Measurements from ENCODE around the gene KRT81. TPM values are rescaled to one million over a fixed set of nuclear protein-coding genes. Genes with fewer than 3 reads are reported as not detected.

KRT81 gene
- total RNA-seq, 4 donors from 2014 or later: 0.19 to 0.42 TPM; not detected in 2

- 50% methylated on average over 2 of the region's 2 CpGs for WGBS
- peaks cover 0 to 56% (median 17%) of the 10 kb centered on the region in 4 donors for H3K27me3 ChIP-seq
- intact Hi-C loops (cut with DNase I): no loop called here
- no peaks in the 10 kb centered on the region for H3K36me3 ChIP-seq
- no peaks in the 10 kb centered on the region for H3K9me3 ChIP-seq
- TF ChIP-seq EP300 (IDR thresholded peaks at IDR 0.05) (no peak), POLR2AphosphoS5 (IDR thresholded peaks at IDR 0.05) (no peak), POLR2A (IDR thresholded peaks at IDR 0.05; ENCODE audit: low read depth) (no peak)
- TF ChIP-seq, protein P1, sequence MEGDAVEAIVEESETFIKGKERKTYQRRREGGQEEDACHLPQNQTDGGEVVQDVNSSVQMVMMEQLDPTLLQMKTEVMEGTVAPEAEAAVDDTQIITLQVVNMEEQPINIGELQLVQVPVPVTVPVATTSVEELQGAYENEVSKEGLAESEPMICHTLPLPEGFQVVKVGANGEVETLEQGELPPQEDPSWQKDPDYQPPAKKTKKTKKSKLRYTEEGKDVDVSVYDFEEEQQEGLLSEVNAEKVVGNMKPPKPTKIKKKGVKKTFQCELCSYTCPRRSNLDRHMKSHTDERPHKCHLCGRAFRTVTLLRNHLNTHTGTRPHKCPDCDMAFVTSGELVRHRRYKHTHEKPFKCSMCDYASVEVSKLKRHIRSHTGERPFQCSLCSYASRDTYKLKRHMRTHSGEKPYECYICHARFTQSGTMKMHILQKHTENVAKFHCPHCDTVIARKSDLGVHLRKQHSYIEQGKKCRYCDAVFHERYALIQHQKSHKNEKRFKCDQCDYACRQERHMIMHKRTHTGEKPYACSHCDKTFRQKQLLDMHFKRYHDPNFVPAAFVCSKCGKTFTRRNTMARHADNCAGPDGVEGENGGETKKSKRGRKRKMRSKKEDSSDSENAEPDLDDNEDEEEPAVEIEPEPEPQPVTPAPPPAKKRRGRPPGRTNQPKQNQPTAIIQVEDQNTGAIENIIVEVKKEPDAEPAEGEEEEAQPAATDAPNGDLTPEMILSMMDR (IDR thresholded peaks at IDR 0.05): no peak
- H3K27ac ChIP-seq (replicated peaks in 1 of 4): no peak overlapping the region
- H3K4me1 ChIP-seq: peaks cover 4 to 10% (median 9%) of the 10 kb centered on the region in 4 donors
- no peak overlapping the region for H3K4me3 ChIP-seq
- DNase-seq (ENCODE audit: extremely low spot score): no peak
Measured at GRCh38 chr12:52256584-52256935, 34.8 kb downstream of the KRT81 start.

DNA sequence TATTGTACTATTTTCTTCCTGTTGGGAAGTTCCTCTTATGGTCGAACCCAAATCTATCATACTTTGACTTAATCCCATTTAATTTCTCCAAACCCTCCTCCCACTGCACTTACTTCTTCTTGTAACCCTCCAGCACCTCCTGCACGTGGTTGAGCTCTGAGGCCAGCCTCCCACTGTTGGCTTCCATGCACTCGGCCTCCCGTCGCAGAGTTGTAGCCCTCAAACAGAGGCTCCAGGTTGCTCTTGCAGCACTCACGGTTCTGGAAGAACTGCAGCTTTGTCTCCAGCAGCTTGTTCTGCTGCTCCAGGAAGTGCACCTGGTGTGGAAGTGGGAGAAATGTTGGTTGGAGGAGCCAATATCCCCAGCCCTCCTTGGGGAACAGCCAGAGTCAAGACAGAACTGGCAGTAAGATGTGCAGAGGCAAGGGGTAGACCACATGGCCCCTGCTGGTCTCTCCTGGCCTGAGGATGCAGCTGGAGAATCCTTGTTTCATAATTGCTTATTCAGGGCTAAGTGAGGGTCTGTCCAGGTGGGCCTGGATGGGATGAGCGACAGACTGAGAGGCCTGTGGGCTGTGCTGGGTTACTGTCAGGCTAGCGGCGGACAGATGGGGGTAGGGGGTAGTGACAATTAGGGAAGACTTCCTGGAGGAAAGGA lies 35.3 kb downstream of the KRT81 start:
- Histone ChIP-seq H3K9me3 (no peaks in the 10 kb centered on the region), H3K27me3 (peaks cover 0 to 56% (median 17%) of the 10 kb centered on the region in 4 donors), H3K4me1 (peaks cover 4 to 10% (median 9%) of the 10 kb centered on the region in 4 donors), H3K36me3 (no peaks in the 10 kb centered on the region), H3K4me3 (no peak overlapping the region), H3K27ac (replicated peaks in 1 of 4) (no peak overlapping the region)
- 87% methylated on average over 9 of the region's 9 CpGs for WGBS
- intact Hi-C loops (cut with DNase I): no loop called here
- no peak for DNase-seq (ENCODE audit: extremely low spot score)
- TF ChIP-seq POLR2A (IDR thresholded peaks at IDR 0.05; ENCODE audit: low read depth) (no peak), POLR2AphosphoS5 (IDR thresholded peaks at IDR 0.05) (no peak), EP300 (IDR thresholded peaks at IDR 0.05) (no peak)
- TF ChIP-seq, protein P1 (IDR thresholded peaks at IDR 0.05): no peak

- Histone ChIP-seq H3K4me1 (peaks cover 4 to 12% (median 10%) of the 10 kb centered on the region in 4 donors), H3K27me3 (peaks cover 0 to 63% (median 17%) of the 10 kb centered on the region in 4 donors), H3K27ac (replicated peaks in 1 of 4) (no peak overlapping the region), H3K4me3 (no peak overlapping the region), H3K9me3 (no peaks in the 10 kb centered on the region), H3K36me3 (no peaks in the 10 kb centered on the region)
- 75% methylated on average over 7 of the region's 7 CpGs for WGBS
- TF ChIP-seq, protein P1 (IDR thresholded peaks at IDR 0.05): no peak
- no peak for TF ChIP-seq EP300 (IDR thresholded peaks at IDR 0.05)
- TF ChIP-seq POLR2A (IDR thresholded peaks at IDR 0.05; ENCODE audit: low read depth): no peak
- TF ChIP-seq POLR2AphosphoS5 (IDR thresholded peaks at IDR 0.05): no peak
- intact Hi-C loops (cut with DNase I): no loop called here
- no peak for DNase-seq (ENCODE audit: extremely low spot score)
Measured at GRCh38 chr12:52254965-52255751, 36.2 kb downstream of the KRT81 start.

GRCh38 chr12:52254180-52254964 lies 37.0 kb downstream of the KRT81 start:
- intact Hi-C loops (cut with DNase I): no loop called here

More at GRCh38 chr12:52254180-52254964, 37.0 kb downstream of the KRT81 start:
- no peaks in the 10 kb centered on the region for H3K36me3 ChIP-seq
- 95% methylated on average over 10 of the region's 10 CpGs for WGBS
- H3K27me3 ChIP-seq: peaks cover 0 to 66% (median 16%) of the 10 kb centered on the region in 4 donors
- TF ChIP-seq POLR2AphosphoS5 (IDR thresholded peaks at IDR 0.05): no peak
- no peak for TF ChIP-seq POLR2A (IDR thresholded peaks at IDR 0.05; ENCODE audit: low read depth)
- no peak for TF ChIP-seq EP300 (IDR thresholded peaks at IDR 0.05)
- TF ChIP-seq, protein P1 (IDR thresholded peaks at IDR 0.05): no peak
- no peaks in the 10 kb centered on the region for H3K9me3 ChIP-seq
- peaks cover 7 to 20% (median 18%) of the 10 kb centered on the region in 4 donors for H3K4me1 ChIP-seq
- no peak overlapping the region for H3K4me3 ChIP-seq
- no peak for DNase-seq (ENCODE audit: extremely low spot score)
- H3K27ac ChIP-seq (replicated peaks in 1 of 4): no peak overlapping the region

Measured in esophagus muscularis mucosa (tissue), 4 donors.